PC-9 (cell line): ENCODE results near the gene WDR20. TPM values are rescaled to one million over a fixed set of nuclear protein-coding genes. Genes with fewer than 3 reads are reported as not detected.

Experiments used
- BruUV-seq: library from RNA; stranded (reverse); fragments of 400-500 nt; replicated peaks from 2 replicates; lab custom pipeline; 2021; lab: Mats Ljungman, UMichigan
- CTCF ChIA-PET: fragments of 300-600 bp; sonication (Branson Sonifier 250); formaldehyde crosslinking; loops from one replicate; lab custom pipeline; 2022; ENCODE audit warnings: antibody characterized with exemption; lab: Charles Lee
- POLR2A ChIA-PET: fragments of 300-600 bp; sonication (Branson Sonifier 250); formaldehyde crosslinking; loops from one replicate; lab custom pipeline; 2022; ENCODE audit warnings: antibody characterized with exemption; ENCODE audit not compliant: unreplicated experiment; lab: Charles Lee
- DNase-seq, 2 experiments: peaks; one replicate each; pipeline versions ENCODE4 v3.0.0 to v3.0.0-alpha.2; 2015 to 2022; ENCODE audit warnings: mixed read lengths in 1 of 2
- H2AFZ ChIP-seq: fragments of 200-600 bp; sonication (generic); 2 replicates; pipeline ENCODE4 v1.8.1; 2017; ENCODE audit warnings: antibody characterized with exemption
- H3F3A ChIP-seq: fragments of 200-600 bp; sonication (generic); 2 replicates; pipeline ENCODE4 v1.8.1; 2017; ENCODE audit warnings: antibody characterized with exemption, mild to moderate bottlenecking, low read depth; ENCODE audit not compliant: insufficient read depth
- H3K27ac ChIP-seq: fragments of 200-600 bp; sonication (generic); 2 replicates; pipeline ENCODE4 v1.6.1; 2016; ENCODE audit warnings: mixed run types
- H3K27me3 ChIP-seq: fragments of 200-600 bp; sonication (generic); 2 replicates; pipeline ENCODE4 v1.6.1; 2016; ENCODE audit warnings: low read depth, mixed run types; ENCODE audit not compliant: insufficient read depth
- H3K36me3 ChIP-seq: fragments of 200-600 bp; sonication (generic); 2 replicates; pipeline ENCODE4 v1.6.1; 2016; ENCODE audit warnings: low read depth, mixed run types
- H3K4me1 ChIP-seq: fragments of 200-600 bp; sonication (generic); replicated peaks from 2 replicates; pipeline ENCODE4 v1.6.1; 2016; ENCODE audit warnings: mixed run types; ENCODE audit not compliant: insufficient read depth
- H3K4me2 ChIP-seq: fragments of 200-600 bp; sonication (generic); 2 replicates; pipeline ENCODE4 v1.6.1; 2017; ENCODE audit warnings: mixed run types
- H3K4me3 ChIP-seq: fragments of 200-600 bp; sonication (generic); 2 replicates; pipeline ENCODE4 v1.6.1; 2016; ENCODE audit warnings: mixed run types
- H3K79me2 ChIP-seq: fragments of 200-600 bp; sonication (generic); 2 replicates; pipeline ENCODE4 v1.6.1; 2017; ENCODE audit warnings: low read depth, mixed run types
- H3K9me2 ChIP-seq: fragments of 200-600 bp; sonication (generic); 2 replicates; pipeline ENCODE4 v1.8.1; 2017; ENCODE audit warnings: mild to moderate bottlenecking; ENCODE audit not compliant: insufficient read depth
- H3K9me3 ChIP-seq: fragments of 200-600 bp; sonication (generic); 2 replicates; pipeline ENCODE4 v1.8.1; 2016; ENCODE audit warnings: low read depth; ENCODE audit not compliant: insufficient read depth
- H4K20me1 ChIP-seq: fragments of 200-600 bp; sonication (generic); 2 replicates; pipeline ENCODE4 v1.8.1; 2017; ENCODE audit not compliant: insufficient read depth
- EZH2 ChIP-seq: fragments of 200-600 bp; sonication (generic); IDR thresholded peaks from 2 replicates; pipeline ENCODE4 v1.8.0; 2017; ENCODE audit warnings: antibody characterized with exemption, low read depth
- intact Hi-C: fragments of 100-400 bp; cut with micrococcal nuclease; formaldehyde crosslinking; loops from one replicate; pipeline ENCODE4 v1.10.0; 2022; ENCODE audit not compliant: unreplicated experiment
- total RNA-seq: library from RNA; stranded (reverse); gene quantifications from 2 replicates; pipeline ENCODE4 v1.2.3, GENCODE V29; 2021
- TF ChIP-seq, protein P1 (sequence below): fragments of 200-600 bp; sonication (generic); conservative IDR thresholded peaks from 2 replicates; pipeline ENCODE4 v1.6.1; 2017; ENCODE audit warnings: mixed run types, antibody characterized with exemption, mild to moderate bottlenecking, moderate library complexity

Gene WDR20
- total RNA-seq, 1 experiment from 2014 or later = 93.5 TPM

DNA sequence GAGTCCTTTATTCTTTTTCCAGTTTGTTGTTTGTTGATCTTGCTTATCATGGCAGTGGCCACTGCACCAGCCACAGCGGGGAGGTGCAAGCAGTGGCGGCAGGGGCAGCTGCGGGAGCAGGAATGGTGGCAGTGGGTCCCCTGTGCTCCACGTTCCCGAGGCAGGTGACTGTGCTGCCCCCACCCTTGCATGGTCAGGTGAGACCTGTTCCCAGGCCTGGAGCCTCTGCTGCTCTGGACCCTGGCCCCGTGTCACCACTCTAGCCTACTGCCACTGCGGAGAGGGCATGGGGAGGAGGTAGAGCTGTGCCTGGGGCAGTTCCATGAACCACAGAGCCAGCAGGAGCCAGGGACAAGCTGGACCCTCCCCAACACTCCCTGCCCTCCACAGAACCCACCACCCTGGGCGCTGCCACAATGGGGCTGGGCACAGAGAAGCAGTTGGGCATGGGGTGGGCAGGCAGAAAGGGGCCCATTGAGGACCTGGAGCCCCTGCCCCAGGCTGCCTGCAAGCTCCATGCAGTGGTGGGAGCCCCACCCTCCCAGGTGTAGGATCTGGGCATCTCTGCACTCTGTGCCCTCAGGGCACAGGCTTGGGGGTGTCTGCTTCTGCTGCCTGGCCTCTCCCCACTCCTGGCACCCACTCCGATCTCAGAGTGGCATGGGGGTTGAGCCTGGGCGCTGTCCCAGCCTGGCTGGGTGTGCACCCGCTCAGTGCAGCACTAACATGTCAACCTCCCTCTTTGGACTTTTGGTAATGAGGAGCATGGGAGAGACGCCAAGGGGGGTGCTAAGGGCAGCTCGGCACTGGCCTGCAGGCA, 23.1 kb upstream of the WDR20 start:
- Histone ChIP-seq H3K36me3 (no peaks in the 10 kb centered on the region), H4K20me1 (no peaks in the 10 kb centered on the region), H3F3A (peaks cover 6% of the 10 kb centered on the region; the same call in 1 of the 2 replicates), H3K9me3 (no peaks in the 10 kb centered on the region), H3K27me3 (no peaks in the 10 kb centered on the region), H3K9me2 (no peaks in the 10 kb centered on the region), H2AFZ (no peak overlapping the region), H3K27ac (no peak overlapping the region), H3K4me2 (no peak overlapping the region), H3K4me1 (no peaks in the 10 kb centered on the region), H3K79me2 (no peaks in the 10 kb centered on the region), H3K4me3 (no peak overlapping the region)
- TF ChIP-seq EZH2 = no peak
- TF ChIP-seq, protein P1, sequence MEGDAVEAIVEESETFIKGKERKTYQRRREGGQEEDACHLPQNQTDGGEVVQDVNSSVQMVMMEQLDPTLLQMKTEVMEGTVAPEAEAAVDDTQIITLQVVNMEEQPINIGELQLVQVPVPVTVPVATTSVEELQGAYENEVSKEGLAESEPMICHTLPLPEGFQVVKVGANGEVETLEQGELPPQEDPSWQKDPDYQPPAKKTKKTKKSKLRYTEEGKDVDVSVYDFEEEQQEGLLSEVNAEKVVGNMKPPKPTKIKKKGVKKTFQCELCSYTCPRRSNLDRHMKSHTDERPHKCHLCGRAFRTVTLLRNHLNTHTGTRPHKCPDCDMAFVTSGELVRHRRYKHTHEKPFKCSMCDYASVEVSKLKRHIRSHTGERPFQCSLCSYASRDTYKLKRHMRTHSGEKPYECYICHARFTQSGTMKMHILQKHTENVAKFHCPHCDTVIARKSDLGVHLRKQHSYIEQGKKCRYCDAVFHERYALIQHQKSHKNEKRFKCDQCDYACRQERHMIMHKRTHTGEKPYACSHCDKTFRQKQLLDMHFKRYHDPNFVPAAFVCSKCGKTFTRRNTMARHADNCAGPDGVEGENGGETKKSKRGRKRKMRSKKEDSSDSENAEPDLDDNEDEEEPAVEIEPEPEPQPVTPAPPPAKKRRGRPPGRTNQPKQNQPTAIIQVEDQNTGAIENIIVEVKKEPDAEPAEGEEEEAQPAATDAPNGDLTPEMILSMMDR = no peak
- ChIA-PET CTCF (no interaction called here), POLR2A (no interaction called here)
- no peak for DNase-seq
- intact Hi-C loops = no loop called here
- BruUV-seq = no TSS peak

DNA sequence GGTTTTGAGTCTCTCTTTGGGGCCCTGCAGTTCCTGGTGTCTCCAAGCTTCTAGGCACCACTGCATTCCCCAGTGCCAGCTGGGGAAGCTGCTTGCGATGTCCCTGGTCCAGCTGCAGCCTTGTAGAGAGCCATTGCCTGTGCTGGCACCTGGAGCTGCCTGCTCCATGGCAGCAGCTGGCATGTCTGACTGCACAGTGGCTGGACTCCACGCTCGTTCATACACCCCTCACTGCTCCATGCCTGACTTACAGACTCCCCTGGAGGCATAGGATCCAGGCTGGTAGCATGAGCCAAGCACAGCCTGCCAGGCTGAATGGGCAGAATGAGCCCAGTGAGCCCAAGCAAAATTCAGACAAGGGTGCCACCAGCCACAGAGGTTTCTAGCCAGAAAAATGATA, 21.8 kb upstream of the WDR20 start:
- Histone ChIP-seq H3K79me2 (no peaks in the 10 kb centered on the region), H2AFZ (no peak overlapping the region), H4K20me1 (no peaks in the 10 kb centered on the region), H3F3A (peaks cover 13% of the 10 kb centered on the region), H3K4me2 (no peak overlapping the region), H3K4me3 (no peak overlapping the region), H3K27ac (no peak overlapping the region), H3K27me3 (no peaks in the 10 kb centered on the region), H3K9me3 (no peaks in the 10 kb centered on the region), H3K4me1 (no peaks in the 10 kb centered on the region), H3K9me2 (no peaks in the 10 kb centered on the region), H3K36me3 (no peaks in the 10 kb centered on the region)
- intact Hi-C loops = no loop called here
- TF ChIP-seq, protein P1 = no peak
- TF ChIP-seq EZH2 = no peak
- DNase-seq = no peak
- CTCF ChIA-PET = no interaction called here
- POLR2A ChIA-PET = interaction anchor here (0.7 kb wide), 1 partner anchor 187 kb away, joined by 8 read pairs; the partner anchor contains the start of gene MOK
- no TSS peak for BruUV-seq

DNA sequence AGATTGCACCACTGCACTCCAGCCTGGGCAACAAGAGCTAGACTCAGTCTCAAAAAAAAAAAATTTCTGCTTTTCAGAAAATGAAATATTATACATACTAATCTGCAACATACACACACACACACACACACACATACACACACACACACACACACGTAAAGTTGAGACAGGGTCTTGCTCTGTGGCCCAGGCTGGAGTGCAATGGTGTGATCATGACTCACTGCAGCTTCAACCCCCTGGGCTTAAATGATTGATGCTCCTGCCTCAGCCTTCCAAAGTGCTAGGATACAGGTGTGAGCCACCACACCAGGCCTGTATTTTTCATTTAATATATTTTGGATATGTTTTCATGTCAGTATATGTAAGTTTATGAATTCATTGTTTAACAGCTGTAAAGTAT, 18.8 kb upstream of the WDR20 start:
- TF ChIP-seq EZH2 = no peak
- TF ChIP-seq, protein P1 = no peak
- ChIA-PET POLR2A (no interaction called here), CTCF (no interaction called here)
- DNase-seq = no peak
- H2AFZ ChIP-seq = no peak overlapping the region
- H3K27me3 ChIP-seq = no peaks in the 10 kb centered on the region
- no peaks in the 10 kb centered on the region for H4K20me1 ChIP-seq
- peaks cover 20% of the 10 kb centered on the region for H3K4me1 ChIP-seq
- no TSS peak for BruUV-seq
- peaks cover 29% of the 10 kb centered on the region for H3F3A ChIP-seq
- no peaks in the 10 kb centered on the region for H3K36me3 ChIP-seq
- peaks cover 3% of the 10 kb centered on the region; the same call in 1 of the 2 replicates for H3K79me2 ChIP-seq
- H3K9me2 ChIP-seq = no peaks in the 10 kb centered on the region
- H3K4me2 ChIP-seq = no peak overlapping the region
- no peak overlapping the region for H3K4me3 ChIP-seq
- intact Hi-C loops = no loop called here
- no peaks in the 10 kb centered on the region for H3K9me3 ChIP-seq
- H3K27ac ChIP-seq = no peak overlapping the region
